NCI-H2029 (cell line): ENCODE measurements around the gene HSBP1L1.
"Not testable (repeated sequence)": the region's sequence is repeated elsewhere in the genome, so short reads cannot be mapped to it uniquely, and the experiment has no call there.

Source experiments
- DNase-seq: peaks from one replicate; lab custom pipeline; 2025; lab: John Stamatoyannopoulos, UW

HSBP1L1 gene

GRCh38 chr18:79987566-79987965 lies 23.1 kb downstream of the HSBP1L1 start:
- DNase-seq, result no peak

GRCh38 chr18:79988071-79988450 lies 23.6 kb downstream of the HSBP1L1 start:
- no peak for DNase-seq

- peak; percentile 52 for DNase-seq
Measured at GRCh38 chr18:79988451-79989194, 24.2 kb downstream of the HSBP1L1 start, which contains the start of gene TXNL4A. Gene TXNL4A, minus strand, starts transcription at chr18:79988563. Its CDS starts 171 bp downstream, at chr18:79988392.

- no peak for DNase-seq
Measured at GRCh38 chr18:79989195-79989497, 24.7 kb downstream of the HSBP1L1 start.

GRCh38 chr18:79991494-79991893 lies 27.1 kb downstream of the HSBP1L1 start:
- no peak for DNase-seq

GRCh38 chr18:79999701-80000100 lies 35.3 kb downstream of the HSBP1L1 start:
- DNase-seq, result not testable (repeated sequence)

GRCh38 chr18:80000877-80001276 lies 36.4 kb downstream of the HSBP1L1 start:
- no peak for DNase-seq

GRCh38 chr18:80002468-80002867 lies 38.0 kb downstream of the HSBP1L1 start:
- no peak for DNase-seq

GRCh38 chr18:80004600-80005342 lies 40.3 kb downstream of the HSBP1L1 start:
- no peak for DNase-seq

GRCh38 chr18:80006724-80007123 lies 42.3 kb downstream of the HSBP1L1 start:
- no peak for DNase-seq

GRCh38 chr18:80009661-80010550 lies 45.5 kb downstream of the HSBP1L1 start:
- no peak for DNase-seq

- no peak for DNase-seq
Measured at GRCh38 chr18:80010551-80010906, 46.1 kb downstream of the HSBP1L1 start.

- DNase-seq, result not testable (repeated sequence)
Measured at GRCh38 chr18:80011496-80012137, 47.2 kb downstream of the HSBP1L1 start.

GRCh38 chr18:80012714-80013113 lies 48.3 kb downstream of the HSBP1L1 start:
- no peak for DNase-seq
